CD4-positive, alpha-beta T cell treated with Interleukin-6 for 4 hours (primary cell): ENCODE results near the gene TOP3B.

Experiments used
- DNase-seq: peaks from one replicate; pipeline ENCODE4 v3.0.0-alpha.2; 2020; ENCODE audit warnings: mixed read lengths

Gene TOP3B, protein sequence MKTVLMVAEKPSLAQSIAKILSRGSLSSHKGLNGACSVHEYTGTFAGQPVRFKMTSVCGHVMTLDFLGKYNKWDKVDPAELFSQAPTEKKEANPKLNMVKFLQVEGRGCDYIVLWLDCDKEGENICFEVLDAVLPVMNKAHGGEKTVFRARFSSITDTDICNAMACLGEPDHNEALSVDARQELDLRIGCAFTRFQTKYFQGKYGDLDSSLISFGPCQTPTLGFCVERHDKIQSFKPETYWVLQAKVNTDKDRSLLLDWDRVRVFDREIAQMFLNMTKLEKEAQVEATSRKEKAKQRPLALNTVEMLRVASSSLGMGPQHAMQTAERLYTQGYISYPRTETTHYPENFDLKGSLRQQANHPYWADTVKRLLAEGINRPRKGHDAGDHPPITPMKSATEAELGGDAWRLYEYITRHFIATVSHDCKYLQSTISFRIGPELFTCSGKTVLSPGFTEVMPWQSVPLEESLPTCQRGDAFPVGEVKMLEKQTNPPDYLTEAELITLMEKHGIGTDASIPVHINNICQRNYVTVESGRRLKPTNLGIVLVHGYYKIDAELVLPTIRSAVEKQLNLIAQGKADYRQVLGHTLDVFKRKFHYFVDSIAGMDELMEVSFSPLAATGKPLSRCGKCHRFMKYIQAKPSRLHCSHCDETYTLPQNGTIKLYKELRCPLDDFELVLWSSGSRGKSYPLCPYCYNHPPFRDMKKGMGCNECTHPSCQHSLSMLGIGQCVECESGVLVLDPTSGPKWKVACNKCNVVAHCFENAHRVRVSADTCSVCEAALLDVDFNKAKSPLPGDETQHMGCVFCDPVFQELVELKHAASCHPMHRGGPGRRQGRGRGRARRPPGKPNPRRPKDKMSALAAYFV

DNA sequence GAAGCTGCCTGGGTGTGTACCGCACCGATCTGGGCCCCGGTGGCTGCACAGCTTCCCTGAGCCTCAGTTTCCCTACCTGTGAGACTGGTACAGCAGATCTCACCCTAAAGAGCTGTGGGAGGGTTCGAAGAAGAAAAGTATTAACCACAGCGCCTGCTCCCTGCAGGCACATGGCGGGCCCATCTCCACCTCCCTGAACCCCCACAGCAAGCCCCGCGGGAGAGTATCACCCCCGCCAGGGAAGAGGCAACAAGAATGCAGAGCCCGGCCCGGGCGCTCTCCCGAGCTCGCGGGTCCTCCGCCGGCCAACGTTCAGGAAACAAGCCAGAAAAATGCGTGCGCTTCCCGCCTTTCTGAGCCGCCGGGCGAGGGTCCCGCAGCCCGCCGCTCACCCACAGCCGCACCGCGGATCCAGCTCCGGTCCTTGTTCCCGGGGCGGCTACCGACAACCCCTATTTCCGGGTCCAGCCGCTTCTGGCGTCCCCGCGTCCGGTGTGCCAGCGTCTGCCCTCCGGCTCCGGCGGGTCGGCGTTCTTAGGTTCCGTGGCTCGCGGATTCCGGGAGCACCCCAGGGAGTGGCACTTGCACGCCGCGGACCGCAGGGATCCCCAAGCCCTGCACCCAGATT lies at the start of gene TOP3B:
Gene TOP3B (minus strand): TSS at position 450 of the 628 bp plus-strand sequence. CDS start 7,078 bp downstream, outside the sequence.
- peak; percentile 83 for DNase-seq

DNA sequence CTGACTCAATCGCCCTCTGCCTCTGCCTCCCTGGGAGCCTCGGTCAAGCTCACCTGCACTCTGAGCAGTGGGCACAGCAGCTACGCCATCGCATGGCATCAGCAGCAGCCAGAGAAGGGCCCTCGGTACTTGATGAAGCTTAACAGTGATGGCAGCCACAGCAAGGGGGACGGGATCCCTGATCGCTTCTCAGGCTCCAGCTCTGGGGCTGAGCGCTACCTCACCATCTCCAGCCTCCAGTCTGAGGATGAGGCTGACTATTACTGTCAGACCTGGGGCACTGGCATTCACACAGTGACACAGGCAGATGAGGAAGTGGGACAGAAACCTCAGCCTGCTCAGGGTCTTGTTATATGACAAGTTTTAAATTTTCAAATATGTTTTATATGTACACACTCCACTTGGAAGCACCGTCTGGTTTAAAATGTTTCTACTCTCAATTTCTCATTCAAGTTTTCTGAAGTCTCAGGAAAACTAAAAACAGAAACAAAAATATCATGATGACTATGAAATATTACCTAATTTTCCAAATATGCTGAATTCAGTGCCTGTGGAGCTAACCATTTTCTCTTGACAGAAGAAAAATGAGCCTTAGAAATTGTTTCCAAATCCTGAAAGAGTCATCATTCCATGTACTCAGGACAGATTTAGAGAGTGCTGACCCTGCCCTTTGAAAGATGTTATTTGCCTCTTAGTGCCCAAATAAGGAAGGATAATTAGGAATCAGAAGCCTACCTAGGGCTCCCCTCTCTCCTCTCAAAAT lies 48.8 kb upstream of the TOP3B start:
- no peak for DNase-seq

DNA sequence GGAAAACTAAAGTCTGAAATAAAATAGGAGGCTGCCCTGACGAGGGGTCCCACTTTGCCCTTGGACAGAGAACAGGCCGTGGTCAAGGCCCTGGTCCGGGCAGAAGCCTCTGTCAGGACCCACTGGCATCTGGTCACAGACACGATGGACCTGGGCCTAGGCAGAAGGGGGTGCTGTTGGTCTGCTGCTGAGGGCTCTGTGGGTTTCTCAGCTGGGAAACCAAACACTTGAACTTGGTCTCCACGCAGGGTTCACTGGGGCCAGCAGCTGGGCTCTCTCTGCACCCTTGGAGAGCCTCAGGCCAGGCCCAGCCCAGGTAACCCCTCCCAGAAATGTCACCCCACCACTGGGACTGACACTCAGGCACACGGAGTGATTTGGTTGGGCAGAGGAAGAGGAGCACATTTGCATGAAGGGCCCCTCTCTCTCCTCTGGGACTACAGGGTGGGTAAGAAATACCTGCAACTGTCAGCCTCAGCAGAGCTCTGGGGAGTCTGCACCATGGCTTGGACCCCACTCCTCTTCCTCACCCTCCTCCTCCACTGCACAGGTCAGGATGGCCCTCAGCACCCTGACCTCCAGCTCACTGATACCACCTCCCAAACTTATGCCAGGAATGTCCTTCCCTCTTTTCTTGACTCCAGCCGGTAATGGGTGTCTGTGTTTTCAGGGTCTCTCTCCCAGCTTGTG lies 48.1 kb upstream of the TOP3B start:
- no peak for DNase-seq

DNA sequence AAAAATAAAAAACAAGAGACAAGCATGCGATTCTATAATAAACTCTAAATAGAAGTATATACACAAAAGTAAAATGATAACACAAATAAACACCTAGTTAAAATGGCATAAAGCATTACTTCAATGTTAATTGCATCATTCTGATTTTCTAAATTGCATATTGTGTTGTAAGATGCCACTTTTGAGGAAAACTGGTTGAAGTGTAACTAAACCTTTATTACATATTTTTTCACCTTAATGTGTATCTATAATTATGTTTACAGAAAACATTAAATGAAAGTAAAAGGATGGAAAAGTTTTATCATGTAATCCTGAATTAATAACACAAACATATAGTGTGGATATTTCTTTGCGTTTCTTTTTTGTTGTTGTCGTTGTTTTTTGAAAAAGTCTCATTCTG lies 45.4 kb upstream of the TOP3B start:
- DNase-seq: no peak

DNA sequence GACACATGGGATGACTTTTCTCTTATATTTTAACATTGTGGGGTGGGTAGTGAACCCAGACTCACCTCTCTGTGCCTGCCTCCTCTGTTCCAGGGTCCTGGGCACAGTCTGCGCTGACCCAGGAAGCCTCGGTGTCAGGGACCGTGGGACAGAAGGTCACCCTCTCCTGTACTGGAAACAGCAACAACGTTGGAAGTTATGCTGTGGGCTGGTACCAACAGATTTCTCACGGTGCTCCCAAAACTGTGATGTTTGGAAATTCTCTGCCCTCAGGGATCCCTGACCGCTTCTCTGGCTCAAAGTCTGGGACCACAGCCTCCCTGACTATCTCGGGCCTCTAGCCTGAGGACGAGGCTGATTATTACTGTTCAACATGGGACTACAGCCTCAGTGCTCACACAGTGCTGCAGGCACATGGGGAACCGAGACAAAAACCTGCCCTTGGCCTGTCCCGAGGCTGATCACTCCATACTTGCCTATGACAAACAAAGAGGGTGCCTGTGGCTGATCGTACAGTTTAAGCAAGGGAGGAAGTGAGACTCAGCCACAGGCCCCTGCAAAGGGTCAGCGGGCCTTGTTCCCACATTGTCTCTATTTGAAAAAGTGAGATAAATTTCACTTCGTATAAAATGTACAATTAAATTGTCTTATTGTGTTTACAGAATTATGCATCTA lies 43.7 kb upstream of the TOP3B start:
- no peak for DNase-seq

DNA sequence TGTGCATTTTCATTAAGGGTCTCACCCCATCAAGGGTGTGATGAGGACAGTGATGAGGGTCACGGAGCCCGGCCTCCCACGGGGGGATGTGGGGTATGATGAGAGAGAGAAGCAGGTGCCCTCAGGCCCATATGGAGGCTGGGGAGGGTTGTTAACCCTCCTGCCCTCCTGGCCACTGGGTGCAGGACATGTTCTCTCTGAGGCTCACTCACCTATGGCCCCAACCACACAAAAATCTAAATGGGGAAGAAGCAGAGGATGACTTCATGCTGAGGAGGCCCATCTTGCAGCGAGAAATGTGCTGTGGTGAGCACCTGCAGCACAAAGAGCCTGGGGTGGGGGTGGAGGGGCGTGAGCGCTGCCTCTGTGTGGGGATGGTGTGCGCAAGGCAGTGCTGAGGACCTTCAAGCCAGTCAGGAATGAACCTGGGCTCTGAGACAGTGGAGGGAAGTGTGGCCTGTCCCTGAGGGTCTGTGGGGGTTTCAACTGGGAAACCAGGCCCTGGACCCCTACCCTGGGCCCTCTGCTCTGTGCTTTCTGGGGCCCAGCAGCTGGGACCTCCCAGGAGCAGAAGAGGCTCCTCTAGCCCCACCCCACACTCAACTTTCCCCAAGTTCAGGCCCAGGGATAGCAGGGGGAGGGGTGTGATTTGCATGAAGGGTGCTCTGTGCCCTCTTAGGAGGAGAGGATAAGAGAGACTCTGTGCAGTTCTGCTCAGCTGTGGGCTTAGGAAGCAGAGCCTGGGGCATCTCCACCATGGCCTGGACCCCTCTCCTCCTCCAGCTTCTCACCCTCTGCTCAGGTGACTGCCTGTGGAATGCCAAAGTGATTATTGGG lies 43.0 kb upstream of the TOP3B start:
- no peak for DNase-seq

DNA sequence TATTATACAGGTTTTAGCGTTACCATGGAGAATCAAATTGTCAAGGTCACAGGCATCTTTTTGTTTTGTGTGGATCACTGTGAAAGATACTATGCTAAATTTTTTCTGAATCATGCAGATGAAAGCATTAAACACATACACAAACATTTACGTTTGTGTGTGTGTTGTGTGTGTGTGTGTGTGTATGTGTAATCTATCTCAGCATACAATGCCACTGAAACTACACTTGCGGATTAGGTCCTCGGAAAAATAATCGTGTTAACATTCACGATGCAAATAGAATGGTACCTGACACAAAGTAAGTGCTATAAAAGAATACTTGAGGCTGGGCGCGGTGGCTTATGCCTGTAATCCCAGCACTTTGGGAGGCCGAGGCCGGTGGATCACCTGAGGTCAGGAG lies 41.9 kb upstream of the TOP3B start:
- no peak for DNase-seq

DNA sequence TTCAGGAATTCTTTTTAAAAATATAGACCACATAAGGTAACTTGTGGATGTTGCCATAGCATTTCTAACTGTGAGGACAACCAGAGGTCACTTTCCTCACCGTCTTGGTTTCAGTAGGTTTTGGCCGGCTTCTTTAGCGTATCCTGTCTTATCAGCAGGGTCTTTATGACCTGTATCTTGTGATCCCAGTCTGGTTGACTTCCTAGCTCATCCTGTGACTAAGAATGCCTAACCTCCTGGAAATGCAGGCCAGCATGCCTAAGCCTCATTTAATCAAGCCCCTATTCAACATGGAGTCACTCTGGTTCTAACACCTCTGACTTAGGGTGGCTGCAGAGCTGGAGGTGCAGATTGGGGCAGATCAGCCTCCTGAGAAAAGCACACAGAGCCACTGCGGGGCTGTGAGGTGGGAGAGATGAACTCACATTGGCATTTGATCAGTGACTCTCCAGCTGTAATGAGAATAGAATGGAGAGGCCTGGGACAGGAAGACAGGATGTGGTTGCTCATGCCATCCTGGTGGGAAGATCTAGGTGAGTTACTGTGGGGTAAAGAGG lies 41.1 kb upstream of the TOP3B start:
- DNase-seq: no peak

DNA sequence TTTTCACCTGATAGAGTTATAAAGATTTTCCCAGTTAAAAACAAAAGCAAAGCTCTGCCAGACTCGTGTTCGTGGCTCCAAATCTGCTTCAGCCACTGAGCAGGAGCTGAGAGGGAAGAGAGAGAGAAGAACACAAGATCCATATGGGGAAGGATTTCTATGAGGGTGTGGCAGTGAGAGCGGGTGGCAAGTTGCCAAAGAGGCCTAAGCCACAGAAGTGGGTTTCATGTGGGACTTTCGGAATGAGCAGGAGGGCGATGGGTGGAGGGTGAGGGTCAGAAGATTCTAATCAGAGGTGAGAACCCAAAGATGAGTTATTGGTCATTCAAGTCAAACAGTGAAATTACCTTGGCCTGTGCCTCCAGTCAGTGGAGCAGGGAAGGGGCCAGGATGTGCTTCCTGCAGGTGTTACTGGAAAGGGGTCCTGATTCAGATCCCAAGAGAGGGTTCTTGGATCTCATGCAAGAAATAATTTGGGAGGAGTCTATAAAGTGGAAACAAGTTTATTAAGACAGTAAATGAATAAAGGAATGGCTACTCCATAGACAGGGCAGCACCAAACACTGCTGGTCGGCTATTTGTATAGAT lies 40.5 kb upstream of the TOP3B start:
- DNase-seq: no peak

DNA sequence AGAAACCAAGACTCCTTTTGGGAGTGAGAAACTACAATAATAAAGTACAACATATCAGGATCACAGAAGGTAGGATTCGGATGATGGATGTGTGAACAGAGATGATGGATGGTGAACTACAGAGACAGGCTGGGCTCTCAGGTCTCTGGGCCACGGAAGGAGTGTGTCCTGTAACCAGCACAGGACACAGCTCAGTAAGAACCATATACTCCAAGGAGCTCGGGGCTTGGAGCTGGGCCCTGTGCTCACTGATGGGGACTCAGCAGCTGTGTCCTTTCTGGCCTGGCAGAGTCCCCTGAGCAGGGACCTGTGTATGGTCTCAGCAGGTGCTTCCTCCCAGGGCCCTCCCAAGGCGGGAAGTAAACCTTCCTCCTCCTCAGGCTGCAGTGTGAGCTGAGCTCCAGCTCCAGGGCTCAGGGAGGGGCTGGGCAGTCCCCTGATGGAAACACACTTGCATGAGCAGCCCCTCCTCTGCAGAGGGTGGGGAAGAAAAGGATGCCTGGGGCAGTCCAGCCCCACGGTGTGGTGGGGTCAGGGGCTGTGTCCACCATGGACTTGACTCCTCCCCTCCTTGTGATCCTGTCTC lies 39.8 kb upstream of the TOP3B start:
- no peak for DNase-seq

DNA sequence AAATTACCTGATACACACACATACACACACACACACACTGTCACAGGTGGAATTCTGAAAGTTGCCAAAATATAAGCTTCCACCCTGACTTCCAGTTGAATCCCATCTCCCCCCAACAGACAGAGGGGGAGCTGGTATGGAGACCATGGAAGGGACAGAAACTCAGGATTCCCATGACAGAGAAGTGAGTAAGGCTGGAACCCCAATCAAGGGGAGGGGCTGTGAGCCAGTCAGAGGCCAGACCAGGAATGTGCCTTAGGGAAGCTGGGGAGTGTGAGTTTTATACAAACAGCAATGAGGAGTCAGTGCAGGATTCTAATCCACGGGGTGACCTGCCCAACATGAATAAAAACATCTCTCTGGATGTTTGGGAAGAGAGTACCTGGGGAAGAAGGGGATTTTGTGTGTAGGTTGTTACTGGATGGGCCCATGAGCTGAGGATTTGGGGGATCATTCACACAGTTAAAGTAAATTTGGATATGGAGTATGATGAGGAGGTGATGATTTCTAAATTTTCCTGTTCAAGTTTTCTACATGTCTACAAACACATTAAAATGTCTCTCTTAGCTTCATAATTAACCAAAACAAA lies 38.7 kb upstream of the TOP3B start:
- DNase-seq: no peak

DNA sequence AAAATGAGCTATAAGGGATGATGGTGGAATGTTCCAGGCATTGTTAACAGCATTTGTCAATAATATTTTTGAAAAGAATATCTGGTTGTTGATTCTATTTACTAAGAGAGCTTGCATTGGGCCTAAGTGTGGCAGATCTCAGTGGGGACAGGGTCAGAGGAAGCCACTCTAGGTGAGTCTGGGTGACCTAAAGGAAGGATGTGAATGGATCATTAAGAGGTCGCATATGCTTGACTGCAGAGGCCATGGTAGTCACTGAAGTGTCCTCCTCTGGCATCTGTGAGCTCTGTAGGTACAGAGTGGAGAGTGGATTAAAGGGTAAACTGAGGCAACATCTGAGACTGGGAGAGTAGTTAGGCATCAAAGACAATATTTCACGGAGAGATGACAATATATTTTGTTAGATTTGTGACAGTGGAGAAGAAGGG lies 37.9 kb upstream of the TOP3B start:
- no peak for DNase-seq

DNA sequence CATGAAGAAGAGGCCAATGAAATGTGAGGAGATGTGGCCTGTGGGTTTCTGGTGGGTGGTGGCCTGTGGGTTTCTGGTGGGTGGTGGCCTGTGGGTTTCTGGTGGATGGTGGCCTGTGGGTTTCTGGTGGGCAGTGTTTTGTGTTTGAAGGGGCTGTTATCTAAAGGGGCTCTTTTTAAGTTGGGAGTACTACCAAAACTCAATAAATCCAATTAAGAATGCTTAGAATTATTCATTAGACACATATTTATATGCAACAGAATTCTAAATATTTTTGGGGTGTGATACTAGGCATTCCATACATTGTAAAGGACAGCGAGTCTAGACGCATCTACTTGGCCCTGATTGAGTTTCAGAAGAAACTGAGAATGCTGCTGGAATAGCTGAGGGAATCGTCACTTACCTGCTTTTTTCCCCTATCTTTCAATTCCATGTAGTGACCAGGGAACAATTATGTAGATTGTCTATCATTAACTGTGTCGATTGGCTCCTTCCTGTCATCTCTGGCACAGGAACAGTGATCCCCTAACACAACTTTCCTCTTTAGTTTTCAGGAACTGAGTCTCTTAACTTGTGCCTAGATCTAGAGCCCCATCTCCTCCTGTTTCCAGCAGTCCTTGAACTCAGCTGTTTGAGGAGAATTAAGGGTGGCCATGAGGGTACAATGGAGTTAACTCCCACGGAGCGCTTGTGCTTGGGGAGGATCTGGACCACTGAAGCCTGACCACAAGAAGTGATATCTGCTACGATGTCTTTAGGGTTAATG lies 37.3 kb upstream of the TOP3B start:
- DNase-seq: no peak

DNA sequence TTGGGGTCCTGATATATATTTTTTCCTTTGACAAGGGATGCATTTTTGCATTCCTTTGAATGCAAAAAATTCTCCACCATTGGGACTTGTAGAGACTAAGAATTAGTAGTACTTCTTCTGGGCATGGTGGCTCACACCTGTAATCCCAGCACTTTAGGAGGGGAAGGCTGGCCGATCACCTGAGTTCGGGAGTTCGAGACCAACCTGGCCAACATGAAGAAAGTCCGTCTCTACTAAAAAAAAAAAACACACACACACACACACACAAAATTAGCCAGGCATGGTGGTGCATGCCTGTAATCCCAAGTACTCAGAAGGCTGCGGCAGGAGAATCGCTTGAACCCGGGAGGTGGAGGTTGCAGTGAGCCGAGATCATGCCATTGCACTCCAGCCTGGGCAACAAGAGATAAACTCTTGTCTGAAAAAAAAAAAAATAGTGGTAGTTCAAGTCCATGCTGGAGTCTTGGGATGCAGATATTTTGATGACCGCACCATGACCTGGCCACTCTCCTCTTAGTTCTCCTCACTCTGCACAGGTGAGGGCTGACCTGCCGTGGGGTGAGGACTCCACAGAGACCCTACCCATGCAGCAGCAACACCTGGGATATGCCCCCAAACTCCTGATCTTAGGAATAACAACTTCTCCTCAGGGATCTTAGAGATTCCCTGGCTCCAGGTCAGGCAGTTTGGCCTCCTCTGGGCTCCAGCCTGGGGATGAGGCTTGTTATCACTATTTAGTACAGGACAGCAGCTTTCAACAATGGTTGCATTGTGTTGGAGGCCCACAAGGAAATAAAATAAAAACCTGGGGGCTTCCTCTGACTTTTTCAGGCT lies 36.5 kb upstream of the TOP3B start:
- DNase-seq: no peak

DNA sequence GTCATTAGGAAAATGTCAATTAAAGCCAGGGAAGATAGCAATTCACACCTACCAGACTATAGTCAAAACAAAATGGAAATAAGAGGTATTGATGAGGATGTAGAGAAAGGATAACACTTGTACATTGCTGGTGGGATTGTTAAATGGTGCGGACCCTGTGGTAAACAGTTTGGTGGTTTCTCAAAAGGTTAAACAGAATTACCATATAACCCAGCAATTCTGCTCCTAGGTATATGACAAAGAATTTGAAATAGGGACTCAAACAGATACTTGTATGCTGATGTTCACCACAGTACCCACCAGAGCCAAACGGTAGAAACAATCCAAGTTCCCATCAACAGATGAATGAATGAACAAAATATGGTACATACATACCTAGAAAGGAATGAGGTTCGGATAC lies 33.0 kb upstream of the TOP3B start:
- DNase-seq: no peak

DNA sequence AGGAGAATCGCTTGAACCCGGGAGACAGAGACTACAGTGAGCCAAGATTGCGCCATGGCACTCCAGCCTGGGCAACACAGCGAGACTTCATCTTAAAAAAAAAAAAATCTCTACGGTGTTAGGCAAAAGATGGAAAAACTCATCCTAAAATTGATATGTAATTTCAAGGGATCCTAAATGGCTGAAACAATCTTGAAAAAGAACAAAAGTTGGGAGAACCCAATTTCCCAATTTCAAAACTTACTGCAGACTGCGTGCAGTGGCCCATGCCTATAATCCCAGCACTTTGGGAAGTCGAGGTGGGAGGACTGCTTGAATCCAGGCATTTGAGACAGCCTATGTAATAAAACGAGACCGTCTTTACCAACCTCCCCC lies 31.7 kb upstream of the TOP3B start:
- DNase-seq: no peak

DNA sequence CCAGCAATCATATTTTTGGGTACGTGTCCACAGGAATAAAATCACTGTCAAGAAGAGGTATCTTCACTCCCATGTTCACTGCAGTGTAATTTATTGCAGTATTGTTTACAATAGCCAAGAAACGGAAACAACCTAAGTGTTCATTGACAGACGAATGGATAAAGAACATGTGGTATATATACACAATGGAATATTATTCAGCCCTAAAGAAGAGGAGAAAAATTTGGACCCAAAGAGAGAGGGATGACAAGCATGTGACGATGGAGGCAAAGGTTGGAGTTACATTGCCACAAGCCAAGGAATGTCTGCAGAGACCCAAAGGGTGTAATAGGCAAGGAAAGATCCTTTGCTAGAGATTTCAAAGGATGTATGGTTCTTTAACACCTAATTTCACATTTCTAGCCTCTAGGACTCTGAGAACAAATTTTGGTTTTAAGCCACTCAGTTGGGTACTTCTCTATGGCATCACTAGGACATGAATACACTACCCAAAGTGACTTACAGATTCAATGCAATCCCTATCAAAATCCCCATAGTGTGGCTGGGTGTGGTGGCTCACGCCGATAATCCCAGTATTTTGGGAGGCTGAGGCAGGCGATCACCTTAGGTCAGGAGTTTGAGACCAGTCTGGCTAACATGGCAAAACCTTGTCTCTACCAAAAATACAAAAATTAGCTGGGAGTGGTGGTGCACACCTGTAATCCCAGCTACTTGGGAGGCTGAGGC lies 31.1 kb upstream of the TOP3B start:
- no peak for DNase-seq
